ENCODE results near the gene ZNF652.
"Not testable (repeated sequence)": the region's sequence is repeated elsewhere in the genome, so short reads cannot be mapped to it uniquely, and the experiment has no call there.

The ZNF652 gene

DNA sequence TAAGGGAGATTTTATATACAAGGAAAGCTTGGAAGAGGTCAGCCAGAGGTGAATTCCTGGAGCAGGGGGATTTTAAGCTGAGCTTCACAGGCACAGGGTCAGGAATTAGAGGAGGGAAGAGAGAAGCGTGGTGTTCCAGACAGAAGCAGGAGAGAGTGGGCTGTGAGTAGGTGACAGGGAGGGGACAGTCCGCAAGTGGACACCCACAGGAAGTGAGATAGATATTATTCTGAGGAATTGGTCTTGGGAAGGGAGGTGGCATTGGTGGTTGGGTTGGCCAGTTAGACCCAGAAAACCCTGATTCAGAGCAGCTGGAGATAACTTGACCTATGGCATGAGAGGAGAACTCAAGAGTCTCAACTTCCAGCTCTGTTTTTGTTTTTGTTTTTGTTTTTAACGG, 37.9 kb upstream of the ZNF652 start:
- no peaks in the 10 kb centered on the region for H3K9me3 ChIP-seq (ENCODE audit: control insufficient read depth, insufficient read depth, low read length)
- H3K4me3 ChIP-seq (ENCODE audit: low read depth, low read length): no peak overlapping the region
- no peak overlapping the region for H3K9ac ChIP-seq (ENCODE audit: low read depth, low read length)
- H3K27ac ChIP-seq (ENCODE audit: low read depth, low read length): no peak overlapping the region
- H3K27me3 ChIP-seq (ENCODE audit: control insufficient read depth, insufficient read depth, low read length): no peaks in the 10 kb centered on the region
- peaks cover 22% of the 10 kb centered on the region for H3K36me3 ChIP-seq (ENCODE audit: control insufficient read depth, insufficient read depth, low read length)
- no peaks in the 10 kb centered on the region for H3K4me1 ChIP-seq (ENCODE audit: control insufficient read depth, insufficient read depth, low read length)

DNA sequence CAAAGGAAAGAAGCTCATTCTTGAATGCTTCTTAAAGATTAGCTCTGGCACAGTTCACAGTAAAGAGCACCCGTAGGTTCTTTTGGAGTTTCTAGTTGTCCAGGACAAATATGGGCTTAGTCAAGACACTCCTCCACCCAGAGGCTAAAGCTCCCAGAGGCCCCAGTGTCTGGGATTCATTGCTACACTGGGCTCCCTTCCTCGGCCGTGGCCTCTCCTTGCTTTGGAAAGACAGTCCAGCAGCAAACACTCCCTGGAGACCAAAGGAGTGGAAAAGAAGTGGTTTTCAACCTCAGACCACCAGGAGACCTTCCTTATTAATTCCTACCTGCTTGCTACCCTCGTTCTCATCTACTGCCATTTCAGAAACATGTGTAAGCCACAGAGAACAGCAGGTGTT, 35.5 kb upstream of the ZNF652 start:
- Histone ChIP-seq H3K36me3 (ENCODE audit: control insufficient read depth, insufficient read depth, low read length) (no peaks in the 10 kb centered on the region), H3K9ac (ENCODE audit: low read depth, low read length) (no peak overlapping the region), H3K27me3 (ENCODE audit: control insufficient read depth, insufficient read depth, low read length) (no peaks in the 10 kb centered on the region), H3K4me3 (ENCODE audit: low read depth, low read length) (no peak overlapping the region), H3K27ac (ENCODE audit: low read depth, low read length) (no peak overlapping the region), H3K4me1 (ENCODE audit: control insufficient read depth, insufficient read depth, low read length) (no peaks in the 10 kb centered on the region), H3K9me3 (ENCODE audit: control insufficient read depth, insufficient read depth, low read length) (no peaks in the 10 kb centered on the region)

DNA sequence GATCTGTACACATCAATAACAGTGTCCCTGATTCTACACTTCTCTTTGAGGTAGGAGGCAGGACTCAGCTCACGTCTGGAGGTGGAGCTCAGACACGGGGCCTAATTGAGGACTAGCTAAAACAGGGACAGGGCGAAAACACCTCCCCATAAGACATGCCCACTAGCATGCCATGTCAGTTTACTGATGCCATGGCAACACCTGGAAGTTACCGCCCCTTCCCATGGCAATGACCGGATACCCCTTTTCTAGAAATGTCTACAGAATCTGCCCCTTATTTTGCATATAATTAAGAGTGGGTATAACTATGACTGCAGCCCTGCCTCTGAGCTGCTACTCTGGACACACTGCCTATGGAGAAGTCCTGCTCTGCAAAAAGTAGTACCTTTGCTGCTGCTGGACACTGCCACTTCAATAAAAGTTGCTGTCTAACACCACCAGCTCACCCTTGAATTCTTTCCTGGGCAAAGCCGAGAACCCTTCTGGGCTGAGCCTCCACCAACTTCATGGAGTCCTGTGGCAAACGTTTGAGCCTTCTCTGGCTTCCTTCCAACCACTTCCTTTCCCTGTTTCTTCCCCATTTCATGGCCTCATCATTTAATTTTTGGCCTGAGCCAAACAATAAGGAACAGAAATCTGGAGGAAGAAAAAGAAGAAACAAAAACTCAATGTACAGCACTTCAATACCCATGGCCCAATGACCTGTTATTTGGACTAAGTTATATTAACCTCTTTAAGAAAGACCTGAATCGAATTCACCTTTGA, 31.6 kb upstream of the ZNF652 start:
- Histone ChIP-seq H3K9ac (ENCODE audit: low read depth, low read length) (no peak overlapping the region), H3K27me3 (ENCODE audit: control insufficient read depth, insufficient read depth, low read length) (no peaks in the 10 kb centered on the region), H3K27ac (ENCODE audit: low read depth, low read length) (no peak overlapping the region), H3K36me3 (ENCODE audit: control insufficient read depth, insufficient read depth, low read length) (no peaks in the 10 kb centered on the region), H3K4me3 (ENCODE audit: low read depth, low read length) (no peak overlapping the region), H3K9me3 (ENCODE audit: control insufficient read depth, insufficient read depth, low read length) (no peaks in the 10 kb centered on the region), H3K4me1 (ENCODE audit: control insufficient read depth, insufficient read depth, low read length) (no peaks in the 10 kb centered on the region)

DNA sequence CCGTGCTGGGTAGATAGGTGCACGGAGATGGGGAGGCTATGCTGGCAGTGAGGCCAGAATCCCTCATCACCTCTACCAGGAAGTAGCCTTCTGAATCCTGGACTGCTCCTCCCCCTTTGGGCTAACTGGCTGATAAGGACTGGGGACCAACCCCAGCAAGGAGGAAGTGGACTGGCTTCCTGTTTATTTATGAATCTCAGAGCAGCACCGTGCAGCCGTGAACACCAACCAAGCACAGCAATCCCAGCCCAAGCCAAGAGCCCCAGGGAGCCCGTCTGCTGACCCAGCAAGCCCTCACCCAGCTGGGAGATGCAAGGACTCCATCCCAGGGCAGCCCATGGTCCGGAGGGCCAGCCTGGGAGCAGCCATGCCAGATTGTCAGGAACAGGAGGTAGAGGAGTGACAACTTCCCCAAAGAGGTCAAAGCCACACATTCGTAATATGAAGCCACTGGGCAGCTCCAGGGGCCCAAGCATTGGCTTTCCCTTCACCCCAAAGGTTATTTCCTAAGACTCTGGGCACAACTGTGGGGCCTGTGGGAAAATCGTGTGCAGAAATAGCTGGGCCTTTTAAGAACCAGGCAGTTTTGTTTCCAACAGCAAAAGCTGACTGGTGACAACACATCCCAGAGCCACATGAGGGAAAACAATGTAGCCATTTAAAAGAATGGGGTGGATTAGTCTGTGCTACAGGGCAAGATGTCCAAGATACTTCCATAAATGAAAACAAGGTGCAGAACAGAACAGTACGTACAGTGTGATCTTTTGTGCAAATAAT, 28.7 kb upstream of the ZNF652 start:
- Histone ChIP-seq H3K36me3 (ENCODE audit: control insufficient read depth, insufficient read depth, low read length) (no peaks in the 10 kb centered on the region), H3K4me3 (ENCODE audit: low read depth, low read length) (no peak overlapping the region), H3K27me3 (ENCODE audit: control insufficient read depth, insufficient read depth, low read length) (no peaks in the 10 kb centered on the region), H3K9ac (ENCODE audit: low read depth, low read length) (no peak overlapping the region), H3K27ac (ENCODE audit: low read depth, low read length) (no peak overlapping the region), H3K4me1 (ENCODE audit: control insufficient read depth, insufficient read depth, low read length) (no peaks in the 10 kb centered on the region), H3K9me3 (ENCODE audit: control insufficient read depth, insufficient read depth, low read length) (no peaks in the 10 kb centered on the region)

DNA sequence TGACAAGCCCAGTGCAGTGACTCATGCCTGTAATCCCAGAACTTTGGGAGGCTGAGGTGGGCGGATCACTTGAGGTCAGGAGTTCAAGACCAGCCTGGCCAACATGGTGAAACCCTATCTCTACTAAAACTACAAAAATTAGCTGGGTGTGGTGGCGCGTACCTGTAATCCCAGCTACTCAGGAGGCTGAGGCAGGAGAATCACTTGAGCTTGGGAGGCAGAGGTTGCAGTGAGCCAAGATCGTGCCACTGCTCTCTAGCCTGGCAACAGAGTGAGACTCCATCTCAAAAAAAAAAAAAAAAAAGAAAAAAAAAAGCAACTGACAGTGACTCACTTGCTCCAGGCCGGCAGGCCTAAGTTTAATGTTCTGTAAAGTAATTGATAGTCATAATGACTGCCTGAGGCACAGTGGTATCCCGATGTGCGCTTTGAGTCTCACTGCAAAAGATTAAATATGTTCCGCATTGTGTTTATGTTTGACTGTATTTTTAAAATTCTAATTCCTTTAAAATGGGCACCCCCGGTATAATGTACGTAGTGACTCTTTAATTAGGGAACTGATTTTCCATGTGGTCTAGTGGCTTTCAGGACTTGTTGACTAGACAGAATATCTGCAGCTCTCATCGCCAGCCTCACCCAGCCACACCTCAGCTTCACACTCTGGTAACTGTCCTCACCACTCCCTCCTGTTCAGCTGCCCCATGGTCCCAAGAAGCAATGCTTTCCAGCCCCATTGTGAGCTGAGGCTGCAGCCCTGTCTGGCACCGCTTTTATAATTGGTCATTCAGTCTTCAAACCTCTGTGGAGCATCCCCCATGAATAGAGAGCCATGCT, 27.7 kb upstream of the ZNF652 start:
- not testable (repeated sequence) for H3K4me1 ChIP-seq (ENCODE audit: control insufficient read depth, insufficient read depth, low read length); H3K27me3 ChIP-seq (ENCODE audit: control insufficient read depth, insufficient read depth, low read length); H3K4me3 ChIP-seq (ENCODE audit: low read depth, low read length)

DNA sequence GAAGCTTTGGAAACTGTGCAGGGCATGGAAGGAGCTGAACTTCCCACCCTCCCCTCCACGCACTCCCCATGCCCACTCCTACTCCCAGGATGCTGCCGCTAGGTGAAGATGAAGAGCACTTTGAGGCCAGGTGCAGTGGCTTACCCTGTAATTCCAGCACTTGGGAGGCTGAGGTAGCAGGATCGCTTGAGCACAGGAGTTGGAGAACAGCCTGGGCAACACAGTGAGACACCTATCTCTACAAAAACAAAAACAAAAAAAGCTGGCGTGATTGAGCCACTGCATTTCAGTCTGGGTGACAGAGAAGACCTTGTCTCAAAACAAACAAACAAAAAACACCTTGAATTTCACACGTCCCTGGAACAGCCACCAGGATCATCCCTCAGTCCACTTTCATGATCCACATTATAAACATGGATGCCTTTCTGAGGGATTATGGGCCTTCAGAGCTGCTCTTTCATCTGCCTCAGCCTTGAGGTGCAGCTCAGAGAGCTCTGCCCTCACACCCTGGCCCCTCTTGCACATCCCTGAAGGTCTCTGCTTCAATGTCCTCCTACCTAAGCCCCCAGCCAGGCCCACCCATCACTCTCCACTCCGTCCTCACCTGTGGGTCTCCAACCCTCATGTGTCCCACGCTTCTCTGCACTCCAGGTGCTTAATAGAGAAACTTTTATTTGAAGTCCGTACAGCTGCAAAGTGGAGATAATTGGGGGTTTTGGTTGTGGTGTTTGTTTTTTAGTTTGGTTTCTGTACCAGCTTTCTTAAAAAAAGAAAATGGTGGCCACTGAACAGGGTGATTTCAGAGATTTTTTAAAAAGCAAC, 26.9 kb upstream of the ZNF652 start:
- Histone ChIP-seq H3K4me3 (ENCODE audit: low read depth, low read length) (no peak overlapping the region), H3K27ac (ENCODE audit: low read depth, low read length) (no peak overlapping the region), H3K36me3 (ENCODE audit: control insufficient read depth, insufficient read depth, low read length) (no peaks in the 10 kb centered on the region), H3K9me3 (ENCODE audit: control insufficient read depth, insufficient read depth, low read length) (no peaks in the 10 kb centered on the region), H3K9ac (ENCODE audit: low read depth, low read length) (no peak overlapping the region), H3K27me3 (ENCODE audit: control insufficient read depth, insufficient read depth, low read length) (no peaks in the 10 kb centered on the region), H3K4me1 (ENCODE audit: control insufficient read depth, insufficient read depth, low read length) (no peaks in the 10 kb centered on the region)

More for the DNA sequence above, 27.7 kb upstream of the ZNF652 start:
- not testable (repeated sequence) for H3K36me3 ChIP-seq (ENCODE audit: control insufficient read depth, insufficient read depth, low read length); H3K9me3 ChIP-seq (ENCODE audit: control insufficient read depth, insufficient read depth, low read length); H3K27ac ChIP-seq (ENCODE audit: low read depth, low read length); H3K9ac ChIP-seq (ENCODE audit: low read depth, low read length)

DNA sequence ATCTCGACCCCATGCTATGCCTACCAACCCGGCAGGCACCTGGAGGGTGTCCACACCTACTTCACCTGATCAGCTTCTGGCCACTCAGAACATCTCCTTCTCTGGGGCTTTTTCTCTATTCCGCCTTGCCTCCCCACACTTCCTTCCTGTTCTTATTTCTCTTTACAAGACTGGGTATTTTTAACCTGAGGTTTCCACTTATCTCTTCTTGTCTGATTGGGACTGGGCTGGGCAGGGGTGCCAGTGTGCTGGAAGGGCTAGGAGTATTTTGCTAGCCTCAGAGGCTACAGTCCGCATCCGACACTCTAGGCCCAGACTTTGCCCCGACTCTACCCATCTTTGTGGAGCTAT, 26.2 kb upstream of the ZNF652 start:
- Histone ChIP-seq H3K27ac (ENCODE audit: low read depth, low read length) (no peak overlapping the region), H3K27me3 (ENCODE audit: control insufficient read depth, insufficient read depth, low read length) (no peaks in the 10 kb centered on the region), H3K4me1 (ENCODE audit: control insufficient read depth, insufficient read depth, low read length) (no peaks in the 10 kb centered on the region), H3K9me3 (ENCODE audit: control insufficient read depth, insufficient read depth, low read length) (no peaks in the 10 kb centered on the region), H3K36me3 (ENCODE audit: control insufficient read depth, insufficient read depth, low read length) (no peaks in the 10 kb centered on the region), H3K9ac (ENCODE audit: low read depth, low read length) (no peak overlapping the region), H3K4me3 (ENCODE audit: low read depth, low read length) (no peak overlapping the region)

DNA sequence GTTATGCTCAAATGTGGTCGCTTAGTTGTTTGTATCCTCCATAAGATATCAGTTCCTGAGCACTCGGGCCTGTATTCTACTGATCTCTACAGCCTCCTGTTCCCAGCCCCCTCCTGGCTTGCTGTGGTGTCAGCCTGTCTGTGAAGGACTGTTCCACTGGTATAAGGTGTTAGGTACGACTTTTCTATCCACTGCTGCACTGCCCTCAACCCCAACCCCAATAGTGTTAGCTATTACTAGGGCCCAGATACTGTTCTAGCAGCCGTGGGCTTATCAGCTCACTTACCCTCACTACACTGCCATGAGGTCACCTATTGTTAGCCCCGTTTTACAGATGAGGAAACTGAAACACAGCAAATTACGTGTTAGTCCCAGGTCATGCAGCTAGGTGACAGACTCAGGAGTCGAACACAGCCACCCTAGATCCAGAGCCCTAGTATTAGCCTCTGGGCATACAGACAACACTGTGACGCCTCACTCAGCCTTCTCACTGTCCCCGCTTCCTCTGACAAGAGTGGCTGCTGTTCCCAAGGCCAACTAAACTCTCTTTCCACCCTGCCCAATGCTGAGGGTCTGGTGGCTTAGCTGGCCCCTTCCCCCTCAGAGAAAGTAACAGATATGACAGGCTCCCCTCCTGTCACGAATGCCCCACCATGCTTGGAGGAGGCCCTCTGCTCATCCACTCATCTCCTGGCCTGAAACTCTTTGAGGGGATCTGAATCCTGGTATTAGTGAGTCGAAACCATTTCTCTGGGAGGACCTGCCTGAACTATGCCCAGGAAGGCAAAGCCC, 25.6 kb upstream of the ZNF652 start:
- H3K4me3 ChIP-seq (ENCODE audit: low read depth, low read length): no peak overlapping the region

DNA sequence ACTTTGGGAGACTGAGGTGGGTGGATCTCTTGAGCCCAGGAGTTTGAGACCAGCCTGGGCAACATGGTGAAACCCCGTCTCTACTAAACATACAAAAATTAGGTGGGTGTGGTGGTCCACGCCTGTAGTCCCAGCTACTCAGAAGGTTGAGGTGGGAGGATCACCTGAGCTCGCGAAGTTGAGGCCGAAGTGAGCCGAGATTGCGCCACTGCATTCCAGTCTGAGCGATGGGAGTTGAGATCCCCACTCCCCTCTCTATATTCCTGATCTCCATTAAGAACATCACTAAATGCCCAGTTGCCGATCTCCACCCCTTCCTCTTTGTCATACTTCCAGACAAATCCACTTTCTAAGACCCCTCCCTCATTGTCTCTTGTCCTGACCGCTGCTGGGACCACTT, 24.3 kb upstream of the ZNF652 start:
- Histone ChIP-seq H3K27ac (ENCODE audit: low read depth, low read length) (no peak overlapping the region), H3K36me3 (ENCODE audit: control insufficient read depth, insufficient read depth, low read length) (no peaks in the 10 kb centered on the region), H3K4me3 (ENCODE audit: low read depth, low read length) (no peak overlapping the region), H3K27me3 (ENCODE audit: control insufficient read depth, insufficient read depth, low read length) (no peaks in the 10 kb centered on the region), H3K4me1 (ENCODE audit: control insufficient read depth, insufficient read depth, low read length) (no peaks in the 10 kb centered on the region), H3K9me3 (ENCODE audit: control insufficient read depth, insufficient read depth, low read length) (no peaks in the 10 kb centered on the region), H3K9ac (ENCODE audit: low read depth, low read length) (no peak overlapping the region)

More for the DNA sequence above, 25.6 kb upstream of the ZNF652 start:
- no peak overlapping the region for H3K9ac ChIP-seq (ENCODE audit: low read depth, low read length)
- H3K9me3 ChIP-seq (ENCODE audit: control insufficient read depth, insufficient read depth, low read length): no peaks in the 10 kb centered on the region
- H3K36me3 ChIP-seq (ENCODE audit: control insufficient read depth, insufficient read depth, low read length): no peaks in the 10 kb centered on the region
- no peaks in the 10 kb centered on the region for H3K4me1 ChIP-seq (ENCODE audit: control insufficient read depth, insufficient read depth, low read length)
- no peaks in the 10 kb centered on the region for H3K27me3 ChIP-seq (ENCODE audit: control insufficient read depth, insufficient read depth, low read length)
- H3K27ac ChIP-seq (ENCODE audit: low read depth, low read length): no peak overlapping the region

DNA sequence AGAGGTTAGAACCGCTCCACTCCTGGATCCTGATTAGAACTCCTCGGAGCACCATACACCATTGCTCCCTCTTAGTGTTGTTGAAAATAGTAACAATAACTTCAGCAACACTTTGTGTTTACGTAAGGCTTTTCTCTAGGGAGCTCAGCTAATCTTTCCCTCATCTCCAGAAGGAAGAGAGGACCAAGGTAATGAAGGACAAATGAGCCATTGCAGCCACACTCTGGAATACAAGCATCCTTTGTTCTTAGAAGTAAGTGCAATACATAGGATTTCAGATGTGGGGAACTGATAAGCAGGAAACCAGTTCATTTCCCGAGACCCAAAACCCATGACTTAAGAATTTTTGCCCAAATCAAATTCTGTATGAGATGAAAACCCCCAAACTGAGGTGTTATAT, 22.9 kb upstream of the ZNF652 start:
- no peak overlapping the region for H3K4me3 ChIP-seq (ENCODE audit: low read depth, low read length)
- H3K27ac ChIP-seq (ENCODE audit: low read depth, low read length): no peak overlapping the region
- no peaks in the 10 kb centered on the region for H3K9me3 ChIP-seq (ENCODE audit: control insufficient read depth, insufficient read depth, low read length)
- H3K9ac ChIP-seq (ENCODE audit: low read depth, low read length): no peak overlapping the region
- H3K4me1 ChIP-seq (ENCODE audit: control insufficient read depth, insufficient read depth, low read length): no peaks in the 10 kb centered on the region
- H3K36me3 ChIP-seq (ENCODE audit: control insufficient read depth, insufficient read depth, low read length): no peaks in the 10 kb centered on the region
- no peaks in the 10 kb centered on the region for H3K27me3 ChIP-seq (ENCODE audit: control insufficient read depth, insufficient read depth, low read length)
